DND-41 (cell line): ENCODE measurements around the gene CASP2.

ENCODE experiments used
- EZH2 ChIP-seq: IDR thresholded peaks from 3 replicates; pipeline ENCODE4 v1.6.1; 2012; ENCODE audit warnings: borderline replicate concordance, low read depth, mild to moderate bottlenecking, moderate library complexity, low read length, inconsistent platforms; ENCODE audit not compliant: severe bottlenecking
- TF ChIP-seq, protein P1 (sequence below): IDR thresholded peaks from 2 replicates; pipeline ENCODE4 v1.5.1; 2012; ENCODE audit warnings: borderline replicate concordance, low read length, moderate library complexity, mild to moderate bottlenecking; ENCODE audit not compliant: poor library complexity, severe bottlenecking; ENCODE audit errors: extremely low read depth

DNA sequence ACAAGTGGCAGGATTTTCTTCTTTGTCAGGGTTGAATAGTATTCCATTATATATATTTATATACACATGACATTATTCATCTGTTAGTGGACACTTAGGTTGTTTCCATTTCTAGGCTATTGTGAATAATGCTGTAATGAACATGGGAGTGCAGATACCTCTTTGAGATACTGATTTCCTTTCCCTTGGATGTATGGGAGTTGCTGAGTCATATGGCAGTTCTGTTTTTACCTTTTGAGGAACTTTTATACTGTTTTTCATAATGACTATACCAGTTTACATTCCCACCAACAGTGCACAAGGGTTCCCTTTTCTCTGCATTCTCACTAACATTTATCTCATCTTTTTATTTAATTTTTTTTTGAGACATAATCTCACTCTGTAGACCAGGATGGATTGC lies 26.0 kb downstream of the CASP2 start:
- TF ChIP-seq, protein P1, sequence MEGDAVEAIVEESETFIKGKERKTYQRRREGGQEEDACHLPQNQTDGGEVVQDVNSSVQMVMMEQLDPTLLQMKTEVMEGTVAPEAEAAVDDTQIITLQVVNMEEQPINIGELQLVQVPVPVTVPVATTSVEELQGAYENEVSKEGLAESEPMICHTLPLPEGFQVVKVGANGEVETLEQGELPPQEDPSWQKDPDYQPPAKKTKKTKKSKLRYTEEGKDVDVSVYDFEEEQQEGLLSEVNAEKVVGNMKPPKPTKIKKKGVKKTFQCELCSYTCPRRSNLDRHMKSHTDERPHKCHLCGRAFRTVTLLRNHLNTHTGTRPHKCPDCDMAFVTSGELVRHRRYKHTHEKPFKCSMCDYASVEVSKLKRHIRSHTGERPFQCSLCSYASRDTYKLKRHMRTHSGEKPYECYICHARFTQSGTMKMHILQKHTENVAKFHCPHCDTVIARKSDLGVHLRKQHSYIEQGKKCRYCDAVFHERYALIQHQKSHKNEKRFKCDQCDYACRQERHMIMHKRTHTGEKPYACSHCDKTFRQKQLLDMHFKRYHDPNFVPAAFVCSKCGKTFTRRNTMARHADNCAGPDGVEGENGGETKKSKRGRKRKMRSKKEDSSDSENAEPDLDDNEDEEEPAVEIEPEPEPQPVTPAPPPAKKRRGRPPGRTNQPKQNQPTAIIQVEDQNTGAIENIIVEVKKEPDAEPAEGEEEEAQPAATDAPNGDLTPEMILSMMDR = no peak
- no peak for TF ChIP-seq EZH2
